Thyroid gland (tissue), 4 donors: ENCODE data around the gene OR13A1. TPM values are rescaled to one million over a fixed set of nuclear protein-coding genes. Genes with fewer than 3 reads are reported as not detected.
"Not testable (repeated sequence)": the region's sequence is repeated elsewhere in the genome, so short reads cannot be mapped to it uniquely, and the experiment has no call there.

ENCODE experiments used
- DNase-seq, 2 donors: peaks; one replicate each; pipeline ENCODE4 v3.0.0-alpha.2; 2019
- H3K27ac ChIP-seq, 3 donors: fragments of 200-600 bp; sonication (generic); 1 replicate in 2 of 3; 2 replicates in 1 of 3; pipeline ENCODE4 v1.5.1; 2016 to 2019; ENCODE audit warnings: mild to moderate bottlenecking in 1 of 3, moderate library complexity in 1 of 3
- H3K27me3 ChIP-seq: fragments of 200-600 bp; sonication (generic); one replicate; pipeline ENCODE4 v1.5.1; 2019
- H3K36me3 ChIP-seq, 2 donors: fragments of 200-600 bp; sonication (generic); one replicate each; pipeline ENCODE4 v1.5.1; 2016 to 2019
- H3K4me1 ChIP-seq, 2 donors: fragments of 200-600 bp; sonication (generic); one replicate each; pipeline ENCODE4 v1.5.1; 2017 to 2019
- H3K4me3 ChIP-seq, 3 donors: fragments of 200-600 bp; sonication (generic); replicated peaks in 1 of 3; 1 replicate in 2 of 3; 2 replicates in 1 of 3; pipeline ENCODE4 v1.5.1; 2016; ENCODE audit warnings: mild to moderate bottlenecking in 1 of 3
- H3K9me3 ChIP-seq: fragments of 200-600 bp; sonication (generic); one replicate; pipeline ENCODE4 v1.5.1; 2017
- POLR2A ChIP-seq, 2 donors: fragments of 450-650 bp; IDR thresholded peaks; one replicate each; pipeline ENCODE4 v1.6.1; 2017; ENCODE audit warnings: antibody characterized with exemption in 2 of 2, mild to moderate bottlenecking in 2 of 2, moderate library complexity in 1 of 2
- WGBS, 2 donors: methylation state at CpG; one replicate each; pipeline ENCODE4 v1.1.5; 2017; 5-methylcytosine and 5-hydroxymethylcytosine counted together
- intact Hi-C: fragments of 100-400 bp; cut with DNase I; formaldehyde crosslinking; loops from one replicate; pipeline ENCODE4 v1.15.1; 2023
- total RNA-seq, 4 donors: library from RNA; depleted of rRNA; stranded (reverse); fragments of >200 nt; gene quantifications; one replicate each; pipeline ENCODE4 v1.2.3, GENCODE V29; 2016
- TF ChIP-seq, protein P1 (sequence below), 6 experiments: fragments of 200-600 bp in 3 of 6; fragments of 450-650 bp in 3 of 6; sonication (generic) in 3 of 6; IDR thresholded peaks; one replicate each; pipeline ENCODE4 v1.5.1; 2016 to 2019; ENCODE audit warnings: antibody characterized with exemption in 6 of 6, mild to moderate bottlenecking in 2 of 6, inconsistent platforms in 1 of 6, moderate library complexity in 1 of 6

Gene OR13A1
- total RNA-seq, 4 donors from 2014 or later = not detected

DNA sequence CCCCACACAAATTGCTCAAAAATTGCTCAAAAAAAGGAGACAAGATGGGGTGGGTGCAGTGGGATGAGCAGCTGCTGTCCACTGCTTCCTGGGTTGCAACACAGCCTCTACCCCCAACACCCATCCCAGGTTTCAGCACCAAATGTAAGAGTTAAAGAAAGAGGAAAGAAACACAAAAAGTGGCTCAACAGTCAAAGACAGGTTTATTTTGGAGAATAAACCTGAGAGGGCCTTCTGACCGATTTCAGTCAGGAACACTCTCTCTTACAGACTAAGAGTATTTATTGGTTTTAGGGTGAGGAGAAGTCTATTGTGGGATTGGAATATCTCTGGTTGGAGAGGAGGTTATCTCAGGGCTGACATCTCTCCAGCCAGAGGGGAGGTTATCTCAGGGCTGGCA, 28.4 kb downstream of the OR13A1 start:
- 89 to 100% methylated on average over 1 of the region's 1 CpG for WGBS, 2 donors
- TF ChIP-seq POLR2A (IDR thresholded peaks at IDR 0.05) = no peak
- TF ChIP-seq, protein P1, sequence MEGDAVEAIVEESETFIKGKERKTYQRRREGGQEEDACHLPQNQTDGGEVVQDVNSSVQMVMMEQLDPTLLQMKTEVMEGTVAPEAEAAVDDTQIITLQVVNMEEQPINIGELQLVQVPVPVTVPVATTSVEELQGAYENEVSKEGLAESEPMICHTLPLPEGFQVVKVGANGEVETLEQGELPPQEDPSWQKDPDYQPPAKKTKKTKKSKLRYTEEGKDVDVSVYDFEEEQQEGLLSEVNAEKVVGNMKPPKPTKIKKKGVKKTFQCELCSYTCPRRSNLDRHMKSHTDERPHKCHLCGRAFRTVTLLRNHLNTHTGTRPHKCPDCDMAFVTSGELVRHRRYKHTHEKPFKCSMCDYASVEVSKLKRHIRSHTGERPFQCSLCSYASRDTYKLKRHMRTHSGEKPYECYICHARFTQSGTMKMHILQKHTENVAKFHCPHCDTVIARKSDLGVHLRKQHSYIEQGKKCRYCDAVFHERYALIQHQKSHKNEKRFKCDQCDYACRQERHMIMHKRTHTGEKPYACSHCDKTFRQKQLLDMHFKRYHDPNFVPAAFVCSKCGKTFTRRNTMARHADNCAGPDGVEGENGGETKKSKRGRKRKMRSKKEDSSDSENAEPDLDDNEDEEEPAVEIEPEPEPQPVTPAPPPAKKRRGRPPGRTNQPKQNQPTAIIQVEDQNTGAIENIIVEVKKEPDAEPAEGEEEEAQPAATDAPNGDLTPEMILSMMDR (IDR thresholded peaks at IDR 0.05) = no peak
- no peaks in the 10 kb centered on the region for H3K4me1 ChIP-seq
- no peaks in the 10 kb centered on the region for H3K27me3 ChIP-seq
- H3K27ac ChIP-seq = no peak overlapping the region
- no peaks in the 10 kb centered on the region for H3K9me3 ChIP-seq
- H3K36me3 ChIP-seq = no peaks in the 10 kb centered on the region
- H3K4me3 ChIP-seq = no peak overlapping the region
- intact Hi-C loops = no loop called here
- DNase-seq = no peak

GRCh38 chr10:45282061-45282460, 33.3 kb downstream of the OR13A1 start:
- no peak for TF ChIP-seq POLR2A (IDR thresholded peaks at IDR 0.05)
- TF ChIP-seq, protein P1 (IDR thresholded peaks at IDR 0.05) = no peak
- Histone ChIP-seq H3K27ac (no peak overlapping the region), H3K4me3 (no peak overlapping the region), H3K27me3 (no peaks in the 10 kb centered on the region), H3K36me3 (no peaks in the 10 kb centered on the region), H3K4me1 (no peaks in the 10 kb centered on the region), H3K9me3 (no peaks in the 10 kb centered on the region)
- intact Hi-C loops = no loop called here
- no peak for DNase-seq
- WGBS, 2 donors = 55 to 64% methylated on average over 4 of the region's 4 CpGs

DNA sequence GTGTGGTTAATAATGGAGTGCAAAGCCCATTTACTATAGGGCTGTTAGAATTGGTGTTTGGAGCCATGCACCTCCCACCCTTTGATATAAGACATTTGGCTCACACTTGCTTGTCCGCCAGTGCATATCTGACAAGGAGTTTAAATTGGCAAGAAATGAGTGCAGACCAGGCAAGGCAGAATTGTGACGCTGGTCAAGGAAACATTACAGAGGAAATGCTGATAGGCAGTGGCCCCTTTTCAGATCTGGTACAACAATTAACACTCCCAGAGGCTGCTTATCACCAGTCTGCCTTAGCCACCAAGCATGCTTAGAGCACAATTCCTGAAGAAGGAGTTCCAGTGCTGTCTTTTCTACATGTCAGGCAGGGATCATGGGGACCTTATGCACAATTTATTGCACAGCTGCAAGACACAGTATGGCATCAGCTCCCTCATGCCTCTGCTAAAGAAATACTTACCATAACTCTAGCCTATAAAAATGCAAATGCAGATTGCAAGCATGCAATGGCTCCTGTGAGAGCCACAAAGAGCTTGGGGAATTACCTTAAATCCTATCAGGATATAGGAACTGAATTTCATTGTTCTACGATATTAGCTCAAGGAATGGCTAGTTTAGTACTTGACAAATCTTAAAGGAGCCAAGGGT, 35.2 kb downstream of the OR13A1 start:
- intact Hi-C loops = no loop called here
- Histone ChIP-seq H3K27ac (no peak overlapping the region), H3K9me3 (no peaks in the 10 kb centered on the region), H3K4me3 (no peak overlapping the region), H3K27me3 (no peaks in the 10 kb centered on the region), H3K36me3 (no peaks in the 10 kb centered on the region), H3K4me1 (no peaks in the 10 kb centered on the region)
- DNase-seq = no peak
- TF ChIP-seq, protein P1 (IDR thresholded peaks at IDR 0.05) = no peak
- no peak for TF ChIP-seq POLR2A (IDR thresholded peaks at IDR 0.05)
- WGBS, 2 donors = 24 to 25% methylated on average over 3 of the region's 3 CpGs

- Histone ChIP-seq H3K27ac (no peak overlapping the region), H3K27me3 (no peaks in the 10 kb centered on the region), H3K4me1 (no peaks in the 10 kb centered on the region), H3K9me3 (no peaks in the 10 kb centered on the region), H3K36me3 (no peaks in the 10 kb centered on the region), H3K4me3 (no peak overlapping the region)
- DNase-seq = no peak
- no peak for TF ChIP-seq POLR2A (IDR thresholded peaks at IDR 0.05)
- TF ChIP-seq, protein P1 (IDR thresholded peaks at IDR 0.05) = no peak
- WGBS, 2 donors = 92% methylated on average over 1 of the region's 1 CpG
- intact Hi-C loops = no loop called here
Measured at GRCh38 chr10:45279682-45280081, 35.7 kb downstream of the OR13A1 start.

DNA sequence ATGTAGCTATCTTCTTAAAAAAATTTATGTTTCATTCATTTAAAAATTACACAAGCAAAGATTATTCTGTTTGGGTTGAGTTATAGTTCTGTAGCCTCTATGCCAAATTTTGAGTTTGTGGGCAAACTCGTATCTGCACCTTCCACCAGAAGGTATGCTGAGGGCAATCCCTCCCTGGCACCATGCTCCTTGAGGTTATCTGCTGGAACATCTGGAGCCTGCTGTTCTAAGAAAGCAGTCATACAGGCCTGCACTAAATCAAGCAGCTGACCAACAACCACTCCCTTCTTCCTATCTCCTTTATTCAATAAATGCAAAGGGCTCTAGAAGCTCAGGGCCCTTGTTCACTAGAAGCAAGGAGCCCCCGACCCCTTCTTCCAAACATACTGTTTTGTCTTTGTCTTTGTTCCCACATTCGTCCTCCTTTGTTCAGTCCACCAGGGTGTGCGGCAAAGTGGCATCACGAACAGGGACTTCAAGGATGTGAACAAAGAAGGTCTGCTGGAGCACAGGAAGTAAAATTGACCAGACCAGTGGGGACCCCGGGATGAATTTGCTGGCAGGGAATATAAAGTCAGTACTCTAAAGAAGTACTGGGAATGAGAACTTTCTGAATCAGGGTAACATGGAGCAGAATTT, 36.4 kb downstream of the OR13A1 start:
- intact Hi-C loops = no loop called here
- WGBS, 2 donors = 74 to 78% methylated on average over 6 of the region's 6 CpGs
- H3K9me3 ChIP-seq = no peaks in the 10 kb centered on the region
- H3K4me1 ChIP-seq = no peaks in the 10 kb centered on the region
- H3K36me3 ChIP-seq = no peaks in the 10 kb centered on the region
- no peak for DNase-seq
- no peak overlapping the region for H3K27ac ChIP-seq
- TF ChIP-seq, protein P1 (IDR thresholded peaks at IDR 0.05) = no peak
- no peak for TF ChIP-seq POLR2A (IDR thresholded peaks at IDR 0.05)
- H3K4me3 ChIP-seq = no peak overlapping the region
- no peaks in the 10 kb centered on the region for H3K27me3 ChIP-seq

DNA sequence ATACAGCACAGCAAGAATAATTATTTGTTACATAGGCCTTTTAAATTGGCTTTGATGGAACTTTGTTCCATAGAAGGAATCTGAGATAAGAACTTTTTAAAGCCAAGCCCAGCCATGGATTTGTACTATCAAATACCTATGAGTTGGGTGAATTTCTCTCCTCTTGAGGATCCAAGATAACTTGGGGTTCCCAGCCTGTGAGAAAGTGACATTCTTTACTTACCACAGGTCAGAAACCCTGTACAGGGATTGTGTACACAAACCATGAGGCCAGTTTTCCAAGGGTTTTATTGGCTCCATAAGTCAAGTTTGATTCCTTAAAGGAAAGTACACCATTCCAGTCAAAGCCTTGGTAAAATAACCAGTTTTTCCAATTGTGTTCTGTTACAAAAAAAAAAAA, 39.3 kb downstream of the OR13A1 start:
- H3K4me3 ChIP-seq, H3K9me3 ChIP-seq, H3K27ac ChIP-seq, DNase-seq, intact Hi-C loops, H3K27me3 ChIP-seq, H3K4me1 ChIP-seq, H3K36me3 ChIP-seq: not testable (repeated sequence)
